HepG2 (cell line): ENCODE data around the gene GATAD2B. TPM values are rescaled to one million over a fixed set of nuclear protein-coding genes. Genes with fewer than 3 reads are reported as not detected.

Experiments used
- ATAC-seq: fragments of 200-7000 bp; cut with Tn5 transposase; 3 replicates; pipeline ENCODE4 v1.9.1; 2020; ENCODE audit warnings: mild to moderate bottlenecking, moderate library complexity
- BruUV-seq: library from RNA; stranded (reverse); fragments of 400-500 nt; replicated peaks from 2 replicates; lab custom pipeline; 2021; lab: Mats Ljungman, UMichigan
- CTCF ChIA-PET: fragments of 300-600 bp; formaldehyde crosslinking; extraction: SDS; loops from one replicate; lab custom pipeline; 2021; ENCODE audit warnings: low total read pairs, inconsistent platforms, low intra/inter-chr PET ratio; lab: Yijun Ruan, JAX
- POLR2A ChIA-PET: fragments of 350-600 bp; sonication (Branson Sonifier 250); formaldehyde crosslinking; loops from one replicate; lab custom pipeline; 2020; ENCODE audit warnings: antibody characterized with exemption, inconsistent platforms; lab: Yijun Ruan, JAX
- DNase-seq: peaks from one replicate; pipeline ENCODE4 v3.0.0-alpha.2; 2015; ENCODE audit warnings: low spot score
- FAIRE-seq: peaks from 3 replicates; lab custom pipeline; 2011; peaks lifted over from hg19 to GRCh38; lab: Jason Lieb, UNC
- H2AFZ ChIP-seq: one replicate; pipeline ENCODE4 v1.6.1; 2011; ENCODE audit warnings: low read length, inconsistent platforms
- H3K27ac ChIP-seq: fragments of 300-600 bp; 3 replicates; pipeline ENCODE4 v1.8.0; 2011; ENCODE audit warnings: mixed run types, mild to moderate bottlenecking, mixed read lengths, low read length, inconsistent platforms; ENCODE audit not compliant: insufficient read depth; ENCODE audit errors: extremely low read length
- H3K27me3 ChIP-seq, 2 experiments: fragments of 200-600 bp in 1 of 2; 2 replicates in 1 of 2; 3 replicates in 1 of 2; pipeline versions ENCODE4 v1.6.0 to v1.8.0; 2011; ENCODE audit warnings: low read length in 2 of 2, mild to moderate bottlenecking in 2 of 2, moderate library complexity in 2 of 2, inconsistent platforms in 1 of 2; ENCODE audit not compliant: insufficient read depth in 2 of 2, control insufficient read depth in 1 of 2
- H3K36me3 ChIP-seq, 2 experiments: fragments of 200-600 bp in 1 of 2; replicated peaks in 1 of 2; 2 replicates in 1 of 2; 3 replicates in 1 of 2; pipeline versions ENCODE4 v1.5.1 to v1.8.0; 2011; ENCODE audit warnings: low read length in 2 of 2, inconsistent platforms in 1 of 2; ENCODE audit not compliant: insufficient read depth in 2 of 2, control insufficient read depth in 1 of 2
- H3K4me1 ChIP-seq: 2 replicates; pipeline ENCODE4 v1.5.1; 2012; ENCODE audit warnings: low read length, inconsistent platforms; ENCODE audit not compliant: insufficient read depth
- H3K4me2 ChIP-seq: 2 replicates; pipeline ENCODE4 v1.6.0; 2011; ENCODE audit warnings: low read depth, low read length, inconsistent platforms
- H3K4me3 ChIP-seq, 3 experiments: fragments of 200-600 bp in 1 of 3; sonication (generic), shearing (Covaris generic) in 1 of 3; replicated peaks in 1 of 3; 2 replicates each; pipeline ENCODE4 v1.5.1; 2011 to 2016; ENCODE audit warnings: low read length in 3 of 3, inconsistent platforms in 2 of 3, low read depth in 2 of 3, mild to moderate bottlenecking in 2 of 3, control low read depth in 1 of 3, mixed read lengths in 1 of 3; ENCODE audit not compliant: insufficient read depth in 1 of 3
- H3K79me2 ChIP-seq: one replicate; pipeline ENCODE4 v1.6.1; 2011; ENCODE audit warnings: low read length, inconsistent platforms; ENCODE audit not compliant: insufficient read depth
- H3K9ac ChIP-seq: 2 replicates; pipeline ENCODE4 v1.6.0; 2011; ENCODE audit warnings: mild to moderate bottlenecking, low read depth, low read length, inconsistent platforms; ENCODE audit not compliant: insufficient read depth
- H3K9me3 ChIP-seq: 2 replicates; pipeline ENCODE4 v1.5.1; 2012; ENCODE audit warnings: mild to moderate bottlenecking, low read length
- H4K20me1 ChIP-seq: 2 replicates; pipeline ENCODE4 v1.6.0; 2011; ENCODE audit warnings: inconsistent platforms, mild to moderate bottlenecking, low read length, moderate library complexity; ENCODE audit not compliant: insufficient read depth
- CSRNP1 ChIP-seq: sonication (generic); formaldehyde crosslinking; IDR thresholded peaks from 2 replicates; pipeline ENCODE4 v1.8.1; 2023; ENCODE audit warnings: mild to moderate bottlenecking, missing genetic modification reagents
- DZIP1 ChIP-seq: sonication (generic); formaldehyde crosslinking; IDR thresholded peaks from 2 replicates; pipeline ENCODE4 v1.5.0; 2020; ENCODE audit warnings: mild to moderate bottlenecking, missing genetic modification reagents
- GLMP ChIP-seq: sonication (generic); formaldehyde crosslinking; IDR thresholded peaks from 2 replicates; pipeline ENCODE4 v1.9.0; 2021; ENCODE audit warnings: missing genetic modification reagents, mild to moderate bottlenecking, borderline replicate concordance
- MBD4 ChIP-seq: IDR thresholded peaks from 2 replicates; pipeline ENCODE4 v1.6.1; 2012; ENCODE audit warnings: low read length, inconsistent platforms, borderline replicate concordance
- TMF1 ChIP-seq: sonication (generic); formaldehyde crosslinking; IDR thresholded peaks from 2 replicates; pipeline ENCODE4 v1.8.1; 2022; ENCODE audit warnings: low read depth, missing genetic modification reagents
- ZBTB33 ChIP-seq: sonication (generic); formaldehyde crosslinking; IDR thresholded peaks from 2 replicates; pipeline ENCODE4 v1.4.0; 2020; ENCODE audit warnings: missing genetic modification reagents
- ZNF333 ChIP-seq: sonication (generic); formaldehyde crosslinking; IDR thresholded peaks from 2 replicates; pipeline ENCODE4 v1.4.0; 2020; ENCODE audit warnings: mild to moderate bottlenecking, missing genetic modification reagents, borderline replicate concordance
- ZNF609 ChIP-seq: sonication (generic); formaldehyde crosslinking; IDR thresholded peaks from 2 replicates; pipeline ENCODE4 v1.4.0; 2020; ENCODE audit warnings: mild to moderate bottlenecking, missing genetic modification reagents, borderline replicate concordance
- ZNF614 ChIP-seq: IDR thresholded peaks from 2 replicates; pipeline ENCODE4 v1.6.1; 2018; ENCODE audit warnings: missing biosample characterization, missing genetic modification reagents, inconsistent platforms, borderline replicate concordance
- ZNF619 ChIP-seq: sonication (generic); formaldehyde crosslinking; IDR thresholded peaks from 2 replicates; pipeline ENCODE4 v1.4.0; 2020; ENCODE audit warnings: mild to moderate bottlenecking, missing genetic modification reagents
- WGBS: methylation state at CpG from one replicate; pipeline ENCODE4 v1.1.6; 2017; ENCODE audit warnings: low lambda C conversion rate; 5-methylcytosine and 5-hydroxymethylcytosine counted together
- in situ Hi-C: cut with HindIII; loops from 2 replicates; pipeline ENCODE4 v1.10.0; 2017; ENCODE audit warnings: low pct_unique_long_range_greater_than_20kb; ENCODE audit not compliant: extremely low pct_ligation_motif_present
- intact Hi-C: fragments of 100-400 bp; cut with micrococcal nuclease; formaldehyde crosslinking; loops from one replicate; pipeline ENCODE4 v1.10.0; 2022; ENCODE audit not compliant: unreplicated experiment
- polyA plus RNA-seq, 8 experiments: library from polyadenylated mRNA; depleted of rRNA in 3 of 8; stranded (reverse) in 7 of 8; unstranded in 1 of 8; fragments of >200 nt; fragmentation: Illumina TruSeq in 4 of 8; extraction: Trizol in 4 of 8; gene quantifications; 2 replicates each; pipeline versions ENCODE4 v1.2.1 to v1.2.3, GENCODE V29; 2011 to 2016; ENCODE audit warnings: low read depth in 4 of 8, missing spikeins in 1 of 8, mixed read lengths in 1 of 8; ENCODE audit not compliant: insufficient read depth in 1 of 8
- total RNA-seq, 5 experiments: library from RNA; depleted of rRNA; stranded (reverse); fragments of >200 nt; fragmentation: Illumina TruSeq; extraction: Trizol; gene quantifications; 2 replicates each; pipeline ENCODE4 v1.2.3, GENCODE V29; 2016; ENCODE audit warnings: low read depth in 1 of 5

The GATAD2B gene
- total and polyA plus RNA-seq, 2 of the 13 experiments (the other 11 are each of a cell fraction or from before 2014, with no cell fraction given), result 3.2 to 5.2 TPM

GRCh38 chr1:153786038-153786790, 136.6 kb downstream of the GATAD2B start:
- POLR2A ChIA-PET, result no interaction called here
- FAIRE-seq, result no peak
- WGBS, result 57% methylated on average over 4 of the region's 4 CpGs
- TF ChIP-seq CSRNP1 (CRISPR knock-in tag), result no peak
- no peak for TF ChIP-seq TMF1 (CRISPR knock-in tag)
- no peak for TF ChIP-seq MBD4
- no peak for TF ChIP-seq ZNF619 (CRISPR knock-in tag)
- TF ChIP-seq ZNF609, result no peak
- TF ChIP-seq GLMP (CRISPR knock-in tag), result no peak
- no peak for TF ChIP-seq DZIP1 (CRISPR knock-in tag)
- TF ChIP-seq ZNF614 (CRISPR knock-in tag), result no peak
- TF ChIP-seq ZNF333 (CRISPR knock-in tag), result no peak
- TF ChIP-seq ZBTB33 (CRISPR knock-in tag), result no peak

More at GRCh38 chr1:153786038-153786790, 136.6 kb downstream of the GATAD2B start:
- intact Hi-C loops (no loop called here), in situ Hi-C loops (no loop called here)
- Histone ChIP-seq H3K36me3 (no peaks in the 10 kb centered on the region), H3K4me3 (no peak overlapping the region), H3K27me3 (peaks cover 0 to 16% of the 10 kb centered on the region in 2 experiments; a peak in 1 of 5 replicates), H3K27ac (no peak overlapping the region), H4K20me1 (no peaks in the 10 kb centered on the region), H2AFZ (no peak overlapping the region), H3K9me3 (no peaks in the 10 kb centered on the region), H3K9ac (no peak overlapping the region), H3K79me2 (no peaks in the 10 kb centered on the region), H3K4me2 (no peak overlapping the region), H3K4me1 (peaks cover 42% of the 10 kb centered on the region)
- no TSS peak for BruUV-seq
- CTCF ChIA-PET, result no interaction called here
- no peak for ATAC-seq
- DNase-seq, result no peak
